Fibroblast of lung (primary cell): Measurements from ENCODE around the gene PGA4.
"Not testable (repeated sequence)": the region's sequence is repeated elsewhere in the genome, so short reads cannot be mapped to it uniquely, and the experiment has no call there.

Experiments
- EZH2 ChIP-seq: IDR thresholded peaks from 2 replicates; pipeline ENCODE4 v1.5.1; 2012; ENCODE audit warnings: low read length, control low read depth, mild to moderate bottlenecking; ENCODE audit errors: missing control alignments
- TF ChIP-seq, protein P1 (sequence below), 2 donors: IDR thresholded peaks in 1 of 2; conservative IDR thresholded peaks in 1 of 2; 1 replicate in 1 of 2; 2 replicates in 1 of 2; pipeline ENCODE4 v1.5.1; 2011 to 2012; ENCODE audit warnings: low read length in 2 of 2, control low read depth in 1 of 2, inconsistent platforms in 1 of 2, low read depth in 1 of 2, mild to moderate bottlenecking in 1 of 2

DNA sequence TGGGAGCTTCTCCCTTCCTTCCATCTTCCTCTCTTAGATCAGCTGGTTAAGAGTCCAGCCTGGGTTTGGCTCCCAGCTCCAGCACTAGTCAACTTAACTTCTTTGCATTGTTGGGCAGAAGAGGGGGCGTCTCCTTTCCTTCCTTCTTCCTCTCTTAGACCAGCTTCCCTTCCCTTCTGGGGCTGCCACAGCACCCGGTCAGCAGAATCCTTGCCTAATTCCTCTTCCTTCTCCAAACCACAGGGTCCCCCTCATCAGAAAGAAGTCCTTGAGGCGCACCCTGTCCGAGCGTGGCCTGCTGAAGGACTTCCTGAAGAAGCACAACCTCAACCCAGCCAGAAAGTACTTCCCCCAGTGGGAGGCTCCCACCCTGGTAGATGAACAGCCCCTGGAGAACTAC, 19.4 kb downstream of the PGA4 start:
- TF ChIP-seq, protein P1, sequence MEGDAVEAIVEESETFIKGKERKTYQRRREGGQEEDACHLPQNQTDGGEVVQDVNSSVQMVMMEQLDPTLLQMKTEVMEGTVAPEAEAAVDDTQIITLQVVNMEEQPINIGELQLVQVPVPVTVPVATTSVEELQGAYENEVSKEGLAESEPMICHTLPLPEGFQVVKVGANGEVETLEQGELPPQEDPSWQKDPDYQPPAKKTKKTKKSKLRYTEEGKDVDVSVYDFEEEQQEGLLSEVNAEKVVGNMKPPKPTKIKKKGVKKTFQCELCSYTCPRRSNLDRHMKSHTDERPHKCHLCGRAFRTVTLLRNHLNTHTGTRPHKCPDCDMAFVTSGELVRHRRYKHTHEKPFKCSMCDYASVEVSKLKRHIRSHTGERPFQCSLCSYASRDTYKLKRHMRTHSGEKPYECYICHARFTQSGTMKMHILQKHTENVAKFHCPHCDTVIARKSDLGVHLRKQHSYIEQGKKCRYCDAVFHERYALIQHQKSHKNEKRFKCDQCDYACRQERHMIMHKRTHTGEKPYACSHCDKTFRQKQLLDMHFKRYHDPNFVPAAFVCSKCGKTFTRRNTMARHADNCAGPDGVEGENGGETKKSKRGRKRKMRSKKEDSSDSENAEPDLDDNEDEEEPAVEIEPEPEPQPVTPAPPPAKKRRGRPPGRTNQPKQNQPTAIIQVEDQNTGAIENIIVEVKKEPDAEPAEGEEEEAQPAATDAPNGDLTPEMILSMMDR (conservative IDR thresholded peaks at IDR 0.05 in 1 of 2, IDR thresholded peaks at IDR 0.05 in 1 of 2; ENCODE audit: low read depth in 1 of 2, low read length in 2 of 2): not testable (repeated sequence)
- not testable (repeated sequence) for TF ChIP-seq EZH2
